ENCODE results near the gene PGC.

Gene PGC

GRCh38 chr6:41693281-41694240 is 53.6 kb downstream of the PGC start:
- no peak for DNase-seq

- DNase-seq, result no peak
Observed at GRCh38 chr6:41692730-41693129, 54.5 kb downstream of the PGC start.

GRCh38 chr6:41692080-41692675 is 55.0 kb downstream of the PGC start:
- DNase-seq, result no peak

- no peak for DNase-seq
Observed at GRCh38 chr6:41691426-41692079, 55.6 kb downstream of the PGC start.

- DNase-seq, result no peak
Observed at GRCh38 chr6:41690541-41691330, 56.5 kb downstream of the PGC start.

- no peak for DNase-seq
Observed at GRCh38 chr6:41689171-41690008, 57.8 kb downstream of the PGC start.

- DNase-seq, result no peak
Observed at GRCh38 chr6:41688256-41688965, 58.8 kb downstream of the PGC start.

- DNase-seq, result no peak
Observed at GRCh38 chr6:41687501-41688175, 59.6 kb downstream of the PGC start.
